SH-SY5Y (cell line): Measurements from ENCODE around the gene TST.

Experiments
- GATA2 ChIP-seq: IDR thresholded peaks from 2 replicates; pipeline ENCODE4 v1.6.1; 2011; ENCODE audit warnings: mild to moderate bottlenecking, low read depth, low read length
- GATA3 ChIP-seq: IDR thresholded peaks from 2 replicates; pipeline ENCODE4 v1.6.1; 2011; ENCODE audit warnings: low read depth, mild to moderate bottlenecking, low read length, moderate library complexity

DNA sequence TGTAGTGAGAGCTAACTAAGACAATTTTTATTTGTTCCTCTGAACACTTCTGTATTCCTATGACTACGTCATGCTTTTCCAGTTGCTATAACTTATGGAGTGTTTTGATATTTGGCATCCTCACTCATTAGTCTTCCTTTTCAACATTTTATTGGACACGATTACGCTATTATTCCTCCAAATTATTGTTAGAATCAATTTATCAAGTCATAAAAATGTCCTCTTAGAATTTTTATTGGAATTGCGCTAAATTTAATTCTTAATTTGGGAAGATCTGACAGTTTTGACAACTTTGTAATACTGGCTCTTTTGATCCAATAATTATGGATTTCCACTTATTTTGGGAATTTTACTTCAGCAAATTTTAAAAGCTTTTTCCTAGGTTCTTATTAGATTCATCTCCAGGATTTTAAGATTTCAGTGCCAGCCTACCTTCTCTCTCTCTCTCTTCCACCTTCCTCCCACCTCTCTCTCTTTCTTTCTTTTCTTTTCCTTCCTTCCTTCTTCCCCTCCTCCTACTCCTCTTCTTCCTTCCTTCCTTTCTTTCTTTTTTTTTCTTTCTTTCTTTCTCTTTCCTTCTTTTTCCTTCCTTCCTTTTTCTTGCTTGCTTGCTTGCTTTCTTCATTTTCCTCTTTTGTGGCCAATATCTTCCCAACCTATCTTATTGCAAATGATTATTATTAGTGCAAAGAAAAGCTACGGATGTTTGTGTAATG is 50.8 kb downstream of the TST start:
- TF ChIP-seq GATA3 (no peak), GATA2 (no peak)
